Uterus (tissue), 2 donors: ENCODE measurements around the gene UBE2O.

Experiments
- POLR2A ChIP-seq, 2 donors: fragments of 450-650 bp; IDR thresholded peaks; one replicate each; pipeline ENCODE4 v1.6.1; 2016; ENCODE audit warnings: antibody characterized with exemption in 2 of 2, mild to moderate bottlenecking in 1 of 2, moderate library complexity in 1 of 2
- TF ChIP-seq, protein P1 (sequence below), 4 experiments: fragments of 200-600 bp in 2 of 4; fragments of 450-650 bp in 2 of 4; sonication (generic) in 2 of 4; IDR thresholded peaks; one replicate each; pipeline ENCODE4 v1.5.1; 2016 to 2019; ENCODE audit warnings: antibody characterized with exemption in 4 of 4, mild to moderate bottlenecking in 2 of 4, moderate library complexity in 1 of 4

- TF ChIP-seq, protein P1, sequence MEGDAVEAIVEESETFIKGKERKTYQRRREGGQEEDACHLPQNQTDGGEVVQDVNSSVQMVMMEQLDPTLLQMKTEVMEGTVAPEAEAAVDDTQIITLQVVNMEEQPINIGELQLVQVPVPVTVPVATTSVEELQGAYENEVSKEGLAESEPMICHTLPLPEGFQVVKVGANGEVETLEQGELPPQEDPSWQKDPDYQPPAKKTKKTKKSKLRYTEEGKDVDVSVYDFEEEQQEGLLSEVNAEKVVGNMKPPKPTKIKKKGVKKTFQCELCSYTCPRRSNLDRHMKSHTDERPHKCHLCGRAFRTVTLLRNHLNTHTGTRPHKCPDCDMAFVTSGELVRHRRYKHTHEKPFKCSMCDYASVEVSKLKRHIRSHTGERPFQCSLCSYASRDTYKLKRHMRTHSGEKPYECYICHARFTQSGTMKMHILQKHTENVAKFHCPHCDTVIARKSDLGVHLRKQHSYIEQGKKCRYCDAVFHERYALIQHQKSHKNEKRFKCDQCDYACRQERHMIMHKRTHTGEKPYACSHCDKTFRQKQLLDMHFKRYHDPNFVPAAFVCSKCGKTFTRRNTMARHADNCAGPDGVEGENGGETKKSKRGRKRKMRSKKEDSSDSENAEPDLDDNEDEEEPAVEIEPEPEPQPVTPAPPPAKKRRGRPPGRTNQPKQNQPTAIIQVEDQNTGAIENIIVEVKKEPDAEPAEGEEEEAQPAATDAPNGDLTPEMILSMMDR (IDR thresholded peaks at IDR 0.05): no peak
- TF ChIP-seq POLR2A (IDR thresholded peaks at IDR 0.05): no peak
Measured at GRCh38 chr17:76477576-76477975, 24.6 kb upstream of the UBE2O start.
